Calu3 (cell line): ENCODE measurements around the gene TRPM4. TPM values are rescaled to one million over a fixed set of nuclear protein-coding genes. Genes with fewer than 3 reads are reported as not detected.
A peak's percentile ranks its signal among the peaks of the same experiment; 100 is the strongest.

Experiments
- BruUV-seq: library from RNA; stranded (reverse); fragments of 400-500 nt; replicated peaks from 2 replicates; lab custom pipeline; 2021; lab: Mats Ljungman, UMichigan
- CTCF ChIA-PET: fragments of 300-600 bp; sonication (Branson Sonifier 250); formaldehyde crosslinking; loops from one replicate; lab custom pipeline; 2022; ENCODE audit warnings: antibody characterized with exemption; lab: Charles Lee
- DNase-seq: peaks from one replicate; pipeline ENCODE4 v3.0.0; 2022
- H3K27ac Mint-ChIP-seq: one replicate; pipeline ENCODE4 v1.8.0; 2022; ENCODE audit warnings: mixed read lengths; ENCODE audit not compliant: unreplicated experiment
- H3K27me3 Mint-ChIP-seq: one replicate; pipeline ENCODE4 v1.8.0; 2022; ENCODE audit warnings: mixed read lengths; ENCODE audit not compliant: unreplicated experiment
- H3K36me3 Mint-ChIP-seq: one replicate; pipeline ENCODE4 v1.8.0; 2022; ENCODE audit warnings: mild to moderate bottlenecking, moderate library complexity, mixed read lengths; ENCODE audit not compliant: insufficient read depth, unreplicated experiment
- H3K4me1 Mint-ChIP-seq: one replicate; pipeline ENCODE4 v1.8.0; 2022; ENCODE audit warnings: mild to moderate bottlenecking, low read depth, mixed read lengths; ENCODE audit not compliant: unreplicated experiment
- H3K4me3 Mint-ChIP-seq: one replicate; pipeline ENCODE4 v1.8.0; 2022; ENCODE audit warnings: mild to moderate bottlenecking, low read depth, moderate library complexity, mixed read lengths; ENCODE audit not compliant: unreplicated experiment
- H3K9me3 Mint-ChIP-seq: one replicate; pipeline ENCODE4 v1.8.0; 2022; ENCODE audit warnings: low read depth, mixed read lengths; ENCODE audit not compliant: unreplicated experiment
- intact Hi-C: fragments of 100-400 bp; cut with micrococcal nuclease; formaldehyde crosslinking; loops from one replicate; pipeline ENCODE4 v1.10.0; 2022; ENCODE audit not compliant: unreplicated experiment
- total RNA-seq: library from RNA; stranded (reverse); gene quantifications from 2 replicates; pipeline ENCODE4 v1.2.3, GENCODE V29; 2022
- TF ChIP-seq, protein P1 (sequence below): fragments of 200-600 bp; IDR thresholded peaks from one replicate; pipeline ENCODE4 v1.8.0; 2022; ENCODE audit warnings: antibody characterized with exemption; ENCODE audit not compliant: unreplicated experiment

TRPM4 gene
- total RNA-seq, 1 experiment from 2014 or later, result 70.0 TPM

DNA sequence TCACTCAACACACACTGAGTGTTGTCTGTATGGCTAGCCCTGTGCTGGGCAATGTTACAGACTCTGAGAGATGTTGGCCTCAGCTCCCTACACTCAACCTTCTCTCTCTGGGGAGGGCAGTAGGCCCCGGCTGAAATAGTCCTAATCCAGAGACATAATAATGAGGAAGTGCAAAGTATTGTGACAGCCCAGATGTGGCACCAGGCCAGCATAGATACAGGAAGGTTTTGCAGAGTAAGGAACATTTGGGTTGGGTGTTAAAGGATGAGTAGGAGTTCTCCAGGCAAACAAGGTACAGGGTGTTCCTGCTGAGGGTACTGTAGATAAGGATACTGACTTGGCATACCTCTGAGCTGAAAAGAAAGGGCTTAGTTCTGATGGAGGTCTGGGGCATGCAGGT, 41.0 kb upstream of the TRPM4 start:
- no peak overlapping the region for H3K27ac Mint-ChIP-seq
- TF ChIP-seq, protein P1, sequence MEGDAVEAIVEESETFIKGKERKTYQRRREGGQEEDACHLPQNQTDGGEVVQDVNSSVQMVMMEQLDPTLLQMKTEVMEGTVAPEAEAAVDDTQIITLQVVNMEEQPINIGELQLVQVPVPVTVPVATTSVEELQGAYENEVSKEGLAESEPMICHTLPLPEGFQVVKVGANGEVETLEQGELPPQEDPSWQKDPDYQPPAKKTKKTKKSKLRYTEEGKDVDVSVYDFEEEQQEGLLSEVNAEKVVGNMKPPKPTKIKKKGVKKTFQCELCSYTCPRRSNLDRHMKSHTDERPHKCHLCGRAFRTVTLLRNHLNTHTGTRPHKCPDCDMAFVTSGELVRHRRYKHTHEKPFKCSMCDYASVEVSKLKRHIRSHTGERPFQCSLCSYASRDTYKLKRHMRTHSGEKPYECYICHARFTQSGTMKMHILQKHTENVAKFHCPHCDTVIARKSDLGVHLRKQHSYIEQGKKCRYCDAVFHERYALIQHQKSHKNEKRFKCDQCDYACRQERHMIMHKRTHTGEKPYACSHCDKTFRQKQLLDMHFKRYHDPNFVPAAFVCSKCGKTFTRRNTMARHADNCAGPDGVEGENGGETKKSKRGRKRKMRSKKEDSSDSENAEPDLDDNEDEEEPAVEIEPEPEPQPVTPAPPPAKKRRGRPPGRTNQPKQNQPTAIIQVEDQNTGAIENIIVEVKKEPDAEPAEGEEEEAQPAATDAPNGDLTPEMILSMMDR, result no peak
- H3K4me3 Mint-ChIP-seq, result peak overlapping the region; percentile 93
- peaks cover 43% of the 10 kb centered on the region for H3K4me1 Mint-ChIP-seq
- no peaks in the 10 kb centered on the region for H3K9me3 Mint-ChIP-seq
- BruUV-seq, result no TSS peak
- H3K36me3 Mint-ChIP-seq, result peaks cover 52% of the 10 kb centered on the region
- CTCF ChIA-PET, result interaction anchor here (0.6 kb wide), 1 partner anchor 45 kb away, joined by 5 read pairs; no protein-coding TSS in a partner anchor
- H3K27me3 Mint-ChIP-seq, result peaks cover 22% of the 10 kb centered on the region
- DNase-seq, result no peak
- intact Hi-C loops, result loop anchor here (5.0 kb wide), 1 partner anchor 91 kb away; no protein-coding TSS in a partner anchor

DNA sequence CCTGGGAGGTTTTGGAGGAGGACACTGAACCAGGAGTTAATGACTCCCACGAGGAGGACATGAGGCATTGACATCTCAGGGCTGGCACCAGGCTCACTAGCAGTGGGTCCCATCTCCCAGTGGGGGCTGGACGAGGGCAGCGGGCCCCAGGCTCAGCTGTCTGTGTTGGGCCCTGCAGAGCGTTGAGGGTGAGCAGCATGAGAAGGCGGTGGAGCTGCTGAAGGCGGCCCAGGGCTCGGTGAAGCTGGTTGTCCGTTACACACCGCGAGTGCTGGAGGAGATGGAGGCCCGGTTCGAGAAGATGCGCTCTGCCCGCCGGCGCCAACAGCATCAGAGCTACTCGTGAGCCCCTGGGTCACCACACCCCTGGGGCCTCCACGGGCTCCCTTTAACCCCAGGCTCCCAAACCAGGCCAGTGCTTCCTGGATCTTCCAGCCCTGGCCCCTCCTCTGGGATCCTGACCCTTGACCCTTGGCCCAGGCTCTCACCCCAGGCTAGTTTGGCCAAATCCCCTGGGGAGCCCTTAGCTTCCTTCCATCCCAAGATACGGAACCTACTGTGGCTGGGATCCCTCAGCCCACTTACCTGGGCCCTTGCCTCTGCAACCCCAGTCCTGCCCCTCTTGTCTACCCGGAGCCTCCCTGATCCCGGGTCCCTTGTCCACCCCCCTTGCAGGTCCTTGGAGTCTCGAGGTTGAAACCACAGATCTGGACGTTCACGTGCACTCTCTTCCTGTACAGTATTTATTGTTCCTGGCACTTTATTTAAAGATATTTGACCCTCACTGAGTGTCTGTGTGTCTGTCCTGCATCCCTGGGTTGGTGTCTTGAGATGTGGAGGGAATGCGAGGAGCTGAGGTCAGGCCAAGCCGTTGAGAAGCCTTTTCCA, 39.7 kb upstream of the TRPM4 start:
- TF ChIP-seq, protein P1, result no peak
- H3K27me3 Mint-ChIP-seq, result peaks cover 36% of the 10 kb centered on the region
- peak overlapping the region; percentile 93 for H3K4me3 Mint-ChIP-seq
- H3K4me1 Mint-ChIP-seq, result peaks cover 43% of the 10 kb centered on the region
- no peak for DNase-seq
- peaks cover 52% of the 10 kb centered on the region for H3K36me3 Mint-ChIP-seq
- CTCF ChIA-PET, result interaction anchor here (0.6 to 1.4 kb wide), 3 partner anchors 10 to 81 kb away, joined by 3 to 9 read pairs (median 7); no protein-coding TSS in a partner anchor
- BruUV-seq, result no TSS peak
- H3K27ac Mint-ChIP-seq, result peak overlapping the region; percentile 56
- intact Hi-C loops, result loop anchor here (5.0 kb wide), 1 partner anchor 89 kb away; no protein-coding TSS in a partner anchor
- no peaks in the 10 kb centered on the region for H3K9me3 Mint-ChIP-seq

GRCh38 chr19:49118565-49119410, 38.8 kb upstream of the TRPM4 start, which contains the start of gene C19orf73:
Gene C19orf73 (minus strand): TSS chr19:49119143. CDS start chr19:49119022, 121 bp downstream.
- Mint-ChIP-seq H3K27ac (peak within 1 kb of the TSS; percentile 56), H3K27me3 (peaks cover 37% of the 10 kb centered on the region), H3K4me1 (peaks cover 35% of the 10 kb centered on the region), H3K36me3 (peaks cover 47% of the 10 kb centered on the region), H3K9me3 (no peaks in the 10 kb centered on the region), H3K4me3 (peak within 1 kb of the TSS; percentile 93)
- BruUV-seq, result TSS peak; percentile 94
- DNase-seq, result peak; percentile 98
- CTCF ChIA-PET, result interaction anchor here (0.6 to 1.6 kb wide), 2 partner anchors 80 kb away, joined by 3 to 6 read pairs; no protein-coding TSS in a partner anchor
- intact Hi-C loops, result loop anchor here (5.0 kb wide), 1 partner anchor 89 kb away; no protein-coding TSS in a partner anchor
- TF ChIP-seq, protein P1, result peak; percentile 32
